D721Med (cell line): ENCODE results near the gene DDX42.
"Not testable (repeated sequence)": the region's sequence is repeated elsewhere in the genome, so short reads cannot be mapped to it uniquely, and the experiment has no call there.

Source experiments
- DNase-seq: peaks from one replicate; pipeline ENCODE4 v3.0.0; 2011; ENCODE audit warnings: low spot score; ENCODE audit not compliant: insufficient read length
- FAIRE-seq: peaks from 2 replicates; lab custom pipeline; 2011; peaks lifted over from hg19 to GRCh38; lab: Jason Lieb, UNC
- TF ChIP-seq, protein P1 (sequence below): IDR thresholded peaks from 2 replicates; pipeline ENCODE4 v1.5.1; 2012; ENCODE audit warnings: mild to moderate bottlenecking, control low read depth; ENCODE audit not compliant: insufficient read depth; ENCODE audit errors: missing control alignments

DDX42 gene

DNA sequence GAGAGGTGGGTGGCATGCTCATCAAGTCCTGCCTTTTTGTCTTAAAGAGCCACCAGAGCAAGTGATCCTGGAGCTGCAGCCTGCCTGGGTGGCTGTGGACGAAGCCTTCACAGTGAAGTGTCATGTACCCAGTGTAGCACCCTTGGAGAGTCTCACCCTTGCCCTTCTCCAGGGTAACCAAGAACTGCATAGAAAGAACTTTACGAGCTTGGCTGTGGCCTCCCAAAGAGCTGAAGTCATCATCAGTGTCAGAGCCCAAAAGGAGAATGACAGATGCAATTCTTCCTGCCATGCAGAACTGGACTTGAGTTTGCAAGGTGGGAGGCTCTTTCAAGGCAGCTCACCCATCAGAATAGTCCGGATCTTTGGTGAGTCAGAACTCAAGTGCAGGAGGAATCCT lies 85.3 kb downstream of the DDX42 start:
- FAIRE-seq (no peak), DNase-seq (no peak)
- TF ChIP-seq, protein P1, sequence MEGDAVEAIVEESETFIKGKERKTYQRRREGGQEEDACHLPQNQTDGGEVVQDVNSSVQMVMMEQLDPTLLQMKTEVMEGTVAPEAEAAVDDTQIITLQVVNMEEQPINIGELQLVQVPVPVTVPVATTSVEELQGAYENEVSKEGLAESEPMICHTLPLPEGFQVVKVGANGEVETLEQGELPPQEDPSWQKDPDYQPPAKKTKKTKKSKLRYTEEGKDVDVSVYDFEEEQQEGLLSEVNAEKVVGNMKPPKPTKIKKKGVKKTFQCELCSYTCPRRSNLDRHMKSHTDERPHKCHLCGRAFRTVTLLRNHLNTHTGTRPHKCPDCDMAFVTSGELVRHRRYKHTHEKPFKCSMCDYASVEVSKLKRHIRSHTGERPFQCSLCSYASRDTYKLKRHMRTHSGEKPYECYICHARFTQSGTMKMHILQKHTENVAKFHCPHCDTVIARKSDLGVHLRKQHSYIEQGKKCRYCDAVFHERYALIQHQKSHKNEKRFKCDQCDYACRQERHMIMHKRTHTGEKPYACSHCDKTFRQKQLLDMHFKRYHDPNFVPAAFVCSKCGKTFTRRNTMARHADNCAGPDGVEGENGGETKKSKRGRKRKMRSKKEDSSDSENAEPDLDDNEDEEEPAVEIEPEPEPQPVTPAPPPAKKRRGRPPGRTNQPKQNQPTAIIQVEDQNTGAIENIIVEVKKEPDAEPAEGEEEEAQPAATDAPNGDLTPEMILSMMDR, result no peak

DNA sequence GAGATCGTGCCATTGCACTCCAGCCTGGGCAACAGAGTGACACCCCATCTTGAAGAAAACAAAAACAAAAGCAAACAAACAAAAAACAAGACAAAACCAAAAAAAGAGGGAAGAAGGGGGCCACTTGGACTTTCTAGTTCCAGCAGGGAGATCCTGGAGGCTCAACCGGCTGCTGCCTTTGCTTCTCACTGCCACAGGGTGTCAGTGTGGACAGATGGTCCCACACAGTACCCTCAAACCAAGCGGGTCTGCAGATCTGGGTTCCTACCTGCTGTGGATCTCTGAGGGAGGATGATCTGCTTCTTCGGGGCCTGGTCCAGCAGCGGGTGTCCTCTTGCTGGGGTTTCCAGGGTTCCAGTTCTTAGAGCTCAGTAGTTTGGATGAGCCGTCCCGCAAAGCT lies 92.7 kb downstream of the DDX42 start:
- not testable (repeated sequence) for FAIRE-seq, DNase-seq
- TF ChIP-seq, protein P1, result peak; percentile 19
